Fibroblast of skin of right biceps (primary cell): ENCODE measurements around the gene PPP2R1B.

Experiments
- DNase-seq: peaks from one replicate; pipeline ENCODE4 v3.0.0-alpha.2; 2013

The PPP2R1B gene

GRCh38 chr11:111684251-111684650 lies 81.9 kb downstream of the PPP2R1B start:
- DNase-seq = peak; percentile 32

- no peak for DNase-seq
Observed at GRCh38 chr11:111683806-111684205, 82.4 kb downstream of the PPP2R1B start.

GRCh38 chr11:111680486-111681175 lies 85.6 kb downstream of the PPP2R1B start:
- no peak for DNase-seq
